ENCODE measurements around the gene TIAM2. TPM values are rescaled to one million over a fixed set of nuclear protein-coding genes. Genes with fewer than 3 reads are reported as not detected.

The TIAM2 gene
- total RNA-seq, 1 donor from 2014 or later, result 11.9 TPM

GRCh38 chr6:155234167-155234566 lies 239.1 kb downstream of the TIAM2 start:
- no peak for ATAC-seq
- intact Hi-C loops (cut with micrococcal nuclease), result no loop called here
- DNase-seq, result no peak

GRCh38 chr6:155234687-155235086 lies 239.6 kb downstream of the TIAM2 start:
- no peak for DNase-seq
- no peak for ATAC-seq

GRCh38 chr6:155235087-155235486 lies 240.0 kb downstream of the TIAM2 start:
- intact Hi-C loops (cut with micrococcal nuclease), result no loop called here
- ATAC-seq (no peak), DNase-seq (no peak)

More at GRCh38 chr6:155234687-155235086, 239.6 kb downstream of the TIAM2 start:
- intact Hi-C loops (cut with micrococcal nuclease), result no loop called here

- intact Hi-C loops (cut with micrococcal nuclease), result no loop called here
- ATAC-seq, result no peak
- no peak for DNase-seq
These were observed 242.5 kb downstream of the TIAM2 start for GRCh38 chr6:155237613-155238012.

- no peak for ATAC-seq
- no peak for DNase-seq
- intact Hi-C loops (cut with micrococcal nuclease), result no loop called here
These were observed 245.9 kb downstream of the TIAM2 start for GRCh38 chr6:155240905-155241600.

GRCh38 chr6:155241966-155242365 lies 246.9 kb downstream of the TIAM2 start:
- intact Hi-C loops (cut with micrococcal nuclease), result no loop called here
- no peak for DNase-seq
- ATAC-seq, result no peak

- no peak for ATAC-seq
- intact Hi-C loops (cut with micrococcal nuclease), result no loop called here
- DNase-seq, result no peak
These were observed 249.3 kb downstream of the TIAM2 start for GRCh38 chr6:155244434-155244833.

GRCh38 chr6:155245193-155245592 lies 250.1 kb downstream of the TIAM2 start:
- intact Hi-C loops (cut with micrococcal nuclease), result loop anchor here (5.0 kb wide), 1 partner anchor 68 kb away; no protein-coding TSS in a partner anchor
- DNase-seq (no peak), ATAC-seq (no peak)

- intact Hi-C loops (cut with micrococcal nuclease), result loop anchor here (5.0 kb wide), 1 partner anchor 69 kb away; no protein-coding TSS in a partner anchor
- no peak for ATAC-seq
- DNase-seq, result no peak
These were observed 250.7 kb downstream of the TIAM2 start for GRCh38 chr6:155245831-155246230.

GRCh38 chr6:155246825-155247224 lies 251.7 kb downstream of the TIAM2 start:
- intact Hi-C loops (cut with micrococcal nuclease), result loop anchor here (5.0 kb wide), 1 partner anchor 70 kb away; no protein-coding TSS in a partner anchor
- no peak for ATAC-seq
- no peak for DNase-seq

GRCh38 chr6:155247618-155248007 lies 252.5 kb downstream of the TIAM2 start:
- no peak for ATAC-seq
- intact Hi-C loops (cut with micrococcal nuclease), result loop anchor here (5.0 kb wide), 1 partner anchor 70 kb away; no protein-coding TSS in a partner anchor
- no peak for DNase-seq

- ATAC-seq (peak; percentile 41), DNase-seq (no peak)
- intact Hi-C loops (cut with micrococcal nuclease), result loop anchor here (5.0 kb wide), 1 partner anchor 71 kb away; no protein-coding TSS in a partner anchor
These were observed 253.2 kb downstream of the TIAM2 start for GRCh38 chr6:155248008-155249001.

GRCh38 chr6:155250701-155251381 lies 255.7 kb downstream of the TIAM2 start:
- ATAC-seq (peak; percentile 71), DNase-seq (no peak)
- intact Hi-C loops (cut with micrococcal nuclease), result no loop called here

- no peak for ATAC-seq
- intact Hi-C loops (cut with micrococcal nuclease), result no loop called here
- DNase-seq, result no peak
These were observed 257.5 kb downstream of the TIAM2 start for GRCh38 chr6:155252581-155252980.

GRCh38 chr6:155253337-155253736 lies 258.2 kb downstream of the TIAM2 start:
- DNase-seq, result no peak
- ATAC-seq, result peak; percentile 61
- intact Hi-C loops (cut with micrococcal nuclease), result no loop called here

GRCh38 chr6:155254139-155254538 lies 259.0 kb downstream of the TIAM2 start:
- intact Hi-C loops (cut with micrococcal nuclease), result no loop called here
- peak; percentile 24 for ATAC-seq
- DNase-seq, result peak; percentile 40

GRCh38 chr6:155256122-155256795 lies 261.1 kb downstream of the TIAM2 start:
- DNase-seq (no peak), ATAC-seq (peak; percentile 52)
- intact Hi-C loops (cut with micrococcal nuclease), result no loop called here

GRCh38 chr6:155257796-155258195 lies 262.7 kb downstream of the TIAM2 start:
- intact Hi-C loops (cut with micrococcal nuclease), result no loop called here
- no peak for DNase-seq
- no peak for ATAC-seq

GRCh38 chr6:155259204-155259603 lies 264.1 kb downstream of the TIAM2 start:
- ATAC-seq, result no peak

More at GRCh38 chr6:155259204-155259603, 264.1 kb downstream of the TIAM2 start:
- intact Hi-C loops (cut with micrococcal nuclease), result no loop called here
- DNase-seq, result no peak

Data from left ventricle myocardium superior (tissue), 1 donor.